Measurements from ENCODE around the gene UEVLD.

DNA sequence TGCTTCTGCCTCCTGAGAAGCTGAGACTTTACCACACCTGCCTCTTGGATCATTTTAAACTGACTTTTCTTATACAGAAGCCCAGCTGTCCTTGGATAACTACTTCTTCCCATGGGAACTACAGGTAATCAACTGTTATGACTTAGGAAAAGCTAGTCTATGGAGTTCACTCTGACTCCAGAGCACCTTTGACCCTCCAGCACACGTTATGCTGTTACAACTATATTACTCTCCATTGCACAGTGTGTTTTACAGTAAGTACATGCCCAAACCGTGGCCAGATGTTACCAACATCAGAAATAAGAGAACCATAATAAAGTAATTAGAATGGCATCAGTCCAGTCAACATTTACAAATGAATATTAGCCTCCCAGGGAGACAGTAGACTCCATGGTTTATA is 40.5 kb downstream of the UEVLD start:
- TF ChIP-seq, protein P1, sequence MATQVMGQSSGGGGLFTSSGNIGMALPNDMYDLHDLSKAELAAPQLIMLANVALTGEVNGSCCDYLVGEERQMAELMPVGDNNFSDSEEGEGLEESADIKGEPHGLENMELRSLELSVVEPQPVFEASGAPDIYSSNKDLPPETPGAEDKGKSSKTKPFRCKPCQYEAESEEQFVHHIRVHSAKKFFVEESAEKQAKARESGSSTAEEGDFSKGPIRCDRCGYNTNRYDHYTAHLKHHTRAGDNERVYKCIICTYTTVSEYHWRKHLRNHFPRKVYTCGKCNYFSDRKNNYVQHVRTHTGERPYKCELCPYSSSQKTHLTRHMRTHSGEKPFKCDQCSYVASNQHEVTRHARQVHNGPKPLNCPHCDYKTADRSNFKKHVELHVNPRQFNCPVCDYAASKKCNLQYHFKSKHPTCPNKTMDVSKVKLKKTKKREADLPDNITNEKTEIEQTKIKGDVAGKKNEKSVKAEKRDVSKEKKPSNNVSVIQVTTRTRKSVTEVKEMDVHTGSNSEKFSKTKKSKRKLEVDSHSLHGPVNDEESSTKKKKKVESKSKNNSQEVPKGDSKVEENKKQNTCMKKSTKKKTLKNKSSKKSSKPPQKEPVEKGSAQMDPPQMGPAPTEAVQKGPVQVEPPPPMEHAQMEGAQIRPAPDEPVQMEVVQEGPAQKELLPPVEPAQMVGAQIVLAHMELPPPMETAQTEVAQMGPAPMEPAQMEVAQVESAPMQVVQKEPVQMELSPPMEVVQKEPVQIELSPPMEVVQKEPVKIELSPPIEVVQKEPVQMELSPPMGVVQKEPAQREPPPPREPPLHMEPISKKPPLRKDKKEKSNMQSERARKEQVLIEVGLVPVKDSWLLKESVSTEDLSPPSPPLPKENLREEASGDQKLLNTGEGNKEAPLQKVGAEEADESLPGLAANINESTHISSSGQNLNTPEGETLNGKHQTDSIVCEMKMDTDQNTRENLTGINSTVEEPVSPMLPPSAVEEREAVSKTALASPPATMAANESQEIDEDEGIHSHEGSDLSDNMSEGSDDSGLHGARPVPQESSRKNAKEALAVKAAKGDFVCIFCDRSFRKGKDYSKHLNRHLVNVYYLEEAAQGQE (IDR thresholded peaks at IDR 0.05; ENCODE audit: low read depth), result no peak
- TF ChIP-seq, protein P2, sequence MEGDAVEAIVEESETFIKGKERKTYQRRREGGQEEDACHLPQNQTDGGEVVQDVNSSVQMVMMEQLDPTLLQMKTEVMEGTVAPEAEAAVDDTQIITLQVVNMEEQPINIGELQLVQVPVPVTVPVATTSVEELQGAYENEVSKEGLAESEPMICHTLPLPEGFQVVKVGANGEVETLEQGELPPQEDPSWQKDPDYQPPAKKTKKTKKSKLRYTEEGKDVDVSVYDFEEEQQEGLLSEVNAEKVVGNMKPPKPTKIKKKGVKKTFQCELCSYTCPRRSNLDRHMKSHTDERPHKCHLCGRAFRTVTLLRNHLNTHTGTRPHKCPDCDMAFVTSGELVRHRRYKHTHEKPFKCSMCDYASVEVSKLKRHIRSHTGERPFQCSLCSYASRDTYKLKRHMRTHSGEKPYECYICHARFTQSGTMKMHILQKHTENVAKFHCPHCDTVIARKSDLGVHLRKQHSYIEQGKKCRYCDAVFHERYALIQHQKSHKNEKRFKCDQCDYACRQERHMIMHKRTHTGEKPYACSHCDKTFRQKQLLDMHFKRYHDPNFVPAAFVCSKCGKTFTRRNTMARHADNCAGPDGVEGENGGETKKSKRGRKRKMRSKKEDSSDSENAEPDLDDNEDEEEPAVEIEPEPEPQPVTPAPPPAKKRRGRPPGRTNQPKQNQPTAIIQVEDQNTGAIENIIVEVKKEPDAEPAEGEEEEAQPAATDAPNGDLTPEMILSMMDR (IDR thresholded peaks at IDR 0.05 in 2 of 3, conservative IDR thresholded peaks at IDR 0.05 in 1 of 3; ENCODE audit: borderline replicate concordance in 1 of 3, insufficient read depth in 1 of 3, low read depth in 2 of 3, low read length in 2 of 3), result no peak
- TF ChIP-seq ZFX (IDR thresholded peaks at IDR 0.05), result no peak
- no peak for TF ChIP-seq SIN3A (IDR thresholded peaks at IDR 0.05; ENCODE audit: low read depth)
- no peak for TF ChIP-seq EGR1 (IDR thresholded peaks at IDR 0.05; ENCODE audit: low read depth)
- TF ChIP-seq POLR2A (IDR thresholded peaks at IDR 0.05; ENCODE audit: borderline replicate concordance, extremely low read depth, insufficient read depth, insufficient read length), result no peak
- no peak for TF ChIP-seq YY1 (IDR thresholded peaks at IDR 0.05; ENCODE audit: extremely low read depth, insufficient replicate concordance, low read depth, low read length)
- TF ChIP-seq TCF7L2 (IDR thresholded peaks at IDR 0.05; ENCODE audit: borderline replicate concordance, extremely low read depth, insufficient read depth, insufficient read length), result no peak
- TF ChIP-seq, protein P3, sequence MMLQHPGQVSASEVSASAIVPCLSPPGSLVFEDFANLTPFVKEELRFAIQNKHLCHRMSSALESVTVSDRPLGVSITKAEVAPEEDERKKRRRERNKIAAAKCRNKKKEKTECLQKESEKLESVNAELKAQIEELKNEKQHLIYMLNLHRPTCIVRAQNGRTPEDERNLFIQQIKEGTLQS (IDR thresholded peaks at IDR 0.05), result no peak
- no peak for TF ChIP-seq EZH2 (IDR thresholded peaks at IDR 0.05)
- TF ChIP-seq POLR2AphosphoS5 (IDR thresholded peaks at IDR 0.05; ENCODE audit: low read depth, low read length), result no peak

All from HCT116 (cell line).